NAMALWA (cell line): Measurements from ENCODE around the gene SRC.

Experiments
- DNase-seq: peaks from one replicate; pipeline ENCODE4 v3.0.0-alpha.2; 2015; ENCODE audit warnings: low spot score

The SRC gene

DNA sequence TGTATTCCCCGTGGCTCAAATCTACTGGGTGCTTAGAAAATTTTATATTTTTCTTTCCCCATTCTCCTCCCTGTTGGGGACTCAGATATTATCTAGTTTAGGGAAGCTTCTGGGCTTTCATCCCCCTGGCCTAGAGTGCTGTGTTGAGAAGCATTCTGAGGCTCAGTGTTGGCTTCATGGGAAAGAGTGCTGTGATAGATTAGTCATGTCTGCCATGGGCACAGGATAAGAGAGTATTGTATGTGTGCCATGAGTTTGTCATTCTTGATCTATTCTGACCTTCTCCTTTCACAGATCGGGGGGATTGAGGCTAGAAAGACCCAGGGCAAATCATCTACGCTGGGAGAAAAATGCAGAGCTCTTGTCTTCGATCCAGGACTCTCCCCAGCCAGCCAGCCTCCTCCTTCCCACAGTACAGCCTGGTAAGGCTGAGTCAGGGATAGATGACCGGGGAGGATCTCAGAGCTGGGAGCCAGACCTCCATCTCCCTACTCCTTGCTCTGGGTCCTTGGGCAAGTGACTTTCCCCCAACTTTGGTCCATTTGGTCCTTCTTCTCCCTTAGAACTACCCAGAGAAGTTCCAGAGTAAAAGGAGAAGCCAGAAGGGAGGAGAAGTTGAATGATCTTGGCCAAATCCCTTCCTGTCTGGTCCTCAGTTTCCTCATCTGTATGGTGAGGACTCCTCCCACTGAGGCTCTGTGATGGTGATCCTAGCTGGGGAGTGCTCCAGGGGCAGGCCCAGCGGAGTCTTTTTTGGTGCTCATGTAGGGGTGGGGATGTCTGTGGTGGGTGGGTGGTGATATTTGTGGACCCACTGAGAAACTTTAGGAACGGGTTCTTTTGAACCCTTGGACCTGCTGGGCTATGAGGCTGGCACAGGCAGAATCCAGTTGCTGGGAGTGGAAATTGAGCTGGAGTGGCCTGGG lies 5.0 kb downstream of the SRC start:
- no peak for DNase-seq

DNA sequence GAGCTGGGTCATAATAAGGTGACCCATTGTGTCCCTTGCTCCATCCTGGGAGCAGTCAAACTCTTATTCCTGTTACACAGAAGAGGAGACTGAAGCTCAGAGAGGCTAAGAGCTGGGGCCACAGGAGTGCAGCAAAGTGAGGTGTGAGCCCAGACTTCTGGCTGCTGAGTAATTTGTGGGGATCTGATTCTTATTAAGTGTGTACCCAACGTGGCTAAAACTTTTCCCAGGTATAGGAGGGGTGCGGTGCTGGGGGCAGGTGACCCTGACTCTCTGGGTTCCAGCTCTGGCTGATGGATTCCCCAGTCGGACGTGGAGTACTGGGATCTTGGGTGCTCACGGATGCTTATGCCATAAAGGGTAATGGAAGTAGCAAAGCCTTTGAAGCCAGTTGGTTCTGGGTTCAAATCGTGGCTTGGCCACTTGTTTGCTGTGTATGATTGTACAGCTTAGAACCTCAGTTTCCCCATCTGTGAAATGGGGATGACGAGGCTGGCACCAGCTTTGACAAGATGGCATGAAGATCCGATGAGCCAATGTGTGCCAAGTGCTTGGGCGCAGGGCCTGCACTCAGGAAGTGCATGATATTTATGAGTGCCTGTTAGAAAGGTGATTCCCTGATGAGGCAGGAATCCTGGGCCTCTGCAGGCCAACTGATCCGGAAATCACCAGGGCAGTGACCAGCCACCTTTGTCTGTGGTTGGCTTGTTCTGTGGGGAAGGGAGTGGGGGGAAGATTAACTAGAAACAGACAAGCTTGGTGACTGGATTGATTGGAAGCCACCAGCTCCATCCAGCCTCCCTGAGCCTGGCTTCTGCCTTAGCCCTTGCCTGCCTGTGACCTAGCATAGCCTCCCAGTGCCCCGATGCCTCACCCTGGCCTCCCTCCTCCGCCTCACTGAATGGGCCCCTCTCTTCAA lies 6.0 kb downstream of the SRC start:
- DNase-seq: no peak

DNA sequence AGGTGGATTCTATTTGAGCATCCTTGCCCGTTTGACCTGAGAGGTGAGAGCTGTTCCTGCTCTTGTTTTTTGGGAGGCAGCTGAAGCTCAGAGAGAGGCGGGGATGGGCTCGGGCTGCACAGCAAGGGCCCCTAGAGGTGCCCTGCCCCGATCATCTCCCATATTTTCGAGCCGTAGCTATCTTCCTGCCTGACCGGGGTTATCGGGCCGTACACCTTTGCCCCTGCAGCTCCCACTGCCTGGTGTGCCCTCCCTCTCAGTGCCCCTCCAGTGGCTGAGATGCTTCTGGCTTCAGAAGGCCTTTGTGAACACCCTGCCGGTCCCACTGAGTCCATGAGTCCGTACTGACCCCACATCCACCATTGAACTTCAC lies 6.7 kb downstream of the SRC start:
- no peak for DNase-seq

DNA sequence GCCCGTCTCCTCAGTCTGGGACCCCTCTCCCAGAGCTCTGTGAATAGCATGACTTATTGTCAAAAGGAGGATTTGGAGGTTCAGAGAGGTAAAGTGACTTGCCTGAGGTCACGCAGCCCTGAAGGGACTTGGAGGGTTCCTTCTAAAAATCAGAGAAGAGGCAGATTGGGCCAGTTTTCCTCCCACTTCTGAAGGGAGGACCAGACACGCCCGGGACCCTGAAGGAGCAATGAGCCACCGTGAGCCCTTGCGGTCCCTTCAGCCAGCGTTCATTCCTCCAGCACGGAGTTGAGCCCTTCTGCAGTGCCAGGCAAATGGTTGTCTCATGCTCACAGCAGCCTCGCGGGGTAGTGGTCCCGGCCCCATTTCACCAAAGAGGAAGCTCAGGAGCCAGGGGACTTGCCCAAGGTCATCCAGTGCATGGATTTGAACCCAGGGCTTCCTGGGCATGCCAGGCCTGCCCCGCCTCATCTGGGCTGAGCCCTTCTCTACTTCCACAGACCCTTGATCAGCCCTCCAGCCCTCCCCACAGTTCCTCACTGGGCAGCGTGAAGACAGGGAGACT lies 7.4 kb downstream of the SRC start:
- DNase-seq: no peak

DNA sequence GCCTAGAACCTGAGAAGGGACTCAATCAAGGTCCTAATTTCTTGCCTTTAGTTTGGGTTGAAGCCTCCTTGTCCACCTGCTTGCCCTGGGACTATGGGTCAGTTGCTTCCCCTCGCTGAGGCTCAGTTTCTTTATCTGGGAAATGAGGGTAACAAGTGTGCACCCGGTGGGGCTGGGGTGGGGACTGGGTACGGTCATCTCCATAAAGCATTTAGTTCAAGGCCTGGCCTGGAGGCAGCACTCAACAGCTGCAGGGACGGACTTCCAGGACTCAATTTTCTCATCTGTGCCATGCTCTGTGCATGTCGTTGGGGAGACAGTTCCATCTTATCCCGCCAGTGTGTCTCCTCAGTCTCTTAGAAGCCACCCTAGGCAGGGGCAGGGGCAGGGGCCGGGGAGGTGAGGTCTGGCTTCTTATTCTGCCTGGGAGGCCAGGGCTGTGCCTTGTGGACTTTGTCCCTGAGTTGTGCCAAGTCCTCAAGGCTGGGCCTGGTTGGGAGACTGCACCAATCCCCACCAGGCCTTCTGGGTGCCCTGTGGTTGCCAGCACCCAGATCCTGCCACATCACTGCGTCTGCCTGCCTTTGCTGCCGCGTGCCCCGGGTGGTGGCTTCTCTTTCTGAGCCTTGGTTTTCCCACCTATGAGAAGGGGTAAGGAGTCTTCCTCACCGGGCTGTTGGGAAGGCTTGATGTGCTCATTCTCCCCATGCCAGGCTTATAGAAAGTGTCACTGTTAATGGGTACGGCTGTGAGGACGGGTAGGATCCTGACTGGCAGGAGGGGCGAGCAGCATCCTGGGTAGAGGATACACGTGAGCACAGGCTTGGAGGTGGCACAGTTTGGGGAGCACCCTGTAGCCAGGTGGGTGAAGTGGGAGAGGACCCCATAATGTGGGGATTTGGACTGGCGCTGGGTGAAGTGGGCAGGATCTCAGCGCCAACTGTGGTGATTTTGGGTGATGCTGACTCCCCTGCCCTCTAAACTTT lies 8.6 kb downstream of the SRC start:
- DNase-seq: no peak

DNA sequence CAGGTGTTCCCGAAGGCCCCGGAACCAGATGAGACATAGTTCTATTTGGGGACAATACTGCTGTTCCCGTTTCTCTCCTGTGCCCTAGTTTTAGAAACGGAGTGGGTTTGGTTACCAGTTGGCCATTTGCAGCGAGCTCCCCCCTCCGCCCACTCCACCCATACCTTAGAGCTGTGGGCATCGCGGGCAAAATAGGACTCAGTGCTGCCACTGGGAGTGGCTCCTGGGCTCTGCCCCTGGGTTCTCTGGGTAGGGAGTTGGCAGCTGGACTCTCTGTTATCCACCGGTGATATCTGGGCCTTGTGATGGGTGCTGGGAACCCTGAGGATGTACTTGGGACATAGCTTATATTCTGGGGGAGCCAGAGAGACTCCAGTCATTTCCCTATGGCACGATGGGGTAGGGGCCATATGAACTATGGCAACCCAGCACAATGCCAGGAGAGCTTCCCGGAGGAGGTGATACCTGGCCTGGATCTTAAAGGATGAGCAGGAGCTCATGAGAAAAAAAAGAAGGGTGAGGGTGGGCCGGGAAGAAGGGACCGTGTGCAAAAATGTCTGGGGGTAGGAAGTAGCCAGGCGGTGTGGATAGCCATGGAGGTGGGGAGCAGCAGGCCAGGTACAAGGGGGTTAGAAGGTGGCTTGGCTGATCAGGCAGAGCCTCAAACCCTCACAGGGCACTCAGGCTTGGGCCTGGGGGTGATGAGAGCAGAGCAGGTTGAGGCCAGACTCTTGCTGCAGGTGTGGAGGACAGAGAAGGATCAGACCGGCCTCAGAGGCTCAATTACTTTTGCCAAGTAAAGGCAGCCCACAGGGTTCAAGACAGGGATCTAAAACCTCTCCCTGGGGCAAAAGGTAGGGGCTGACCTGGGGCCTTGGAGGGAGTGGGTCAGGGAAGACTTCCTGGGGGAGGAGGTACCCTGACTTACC lies 9.6 kb downstream of the SRC start:
- no peak for DNase-seq

DNA sequence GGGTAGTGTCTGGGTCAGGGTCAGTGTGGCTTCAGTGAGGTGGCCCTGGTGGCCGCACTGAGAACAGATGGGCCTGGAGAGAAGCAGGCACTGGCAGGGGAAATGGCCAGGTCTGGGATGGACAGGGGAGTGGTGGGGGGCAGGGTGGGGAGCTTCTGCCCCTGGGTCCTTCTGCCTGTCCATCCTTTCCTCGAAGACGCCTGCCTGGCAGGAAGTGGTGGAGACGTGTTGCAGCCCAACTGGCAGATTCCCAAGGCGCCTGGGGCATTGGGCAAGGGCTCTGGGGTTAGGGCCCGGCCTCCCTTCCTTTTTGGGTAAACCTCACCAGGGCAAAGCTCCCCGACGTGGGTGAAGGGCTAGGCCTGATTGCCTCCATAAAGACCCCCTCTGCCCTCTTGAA lies 10.4 kb downstream of the SRC start:
- DNase-seq: no peak

DNA sequence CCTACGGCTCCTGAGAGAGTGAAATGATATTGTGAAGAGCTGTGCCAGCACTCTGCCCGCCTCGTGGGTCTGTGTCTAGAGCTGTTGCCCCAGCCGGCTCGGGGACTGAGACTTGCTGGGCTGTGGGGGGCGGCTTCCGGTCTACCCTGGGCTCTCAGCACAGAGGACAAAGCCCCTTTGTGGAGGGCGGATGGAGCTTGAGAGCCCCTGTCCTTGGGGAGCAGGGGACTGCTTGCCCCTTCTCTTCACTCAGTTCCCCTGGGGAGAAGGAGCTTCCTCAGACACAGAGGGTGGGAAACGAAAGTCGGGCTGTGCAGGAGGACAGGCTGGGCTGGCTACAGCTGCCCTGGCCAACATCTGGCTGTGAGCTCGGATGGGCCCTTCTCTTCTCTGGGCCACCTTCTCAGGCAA lies 11.0 kb downstream of the SRC start:
- no peak for DNase-seq

DNA sequence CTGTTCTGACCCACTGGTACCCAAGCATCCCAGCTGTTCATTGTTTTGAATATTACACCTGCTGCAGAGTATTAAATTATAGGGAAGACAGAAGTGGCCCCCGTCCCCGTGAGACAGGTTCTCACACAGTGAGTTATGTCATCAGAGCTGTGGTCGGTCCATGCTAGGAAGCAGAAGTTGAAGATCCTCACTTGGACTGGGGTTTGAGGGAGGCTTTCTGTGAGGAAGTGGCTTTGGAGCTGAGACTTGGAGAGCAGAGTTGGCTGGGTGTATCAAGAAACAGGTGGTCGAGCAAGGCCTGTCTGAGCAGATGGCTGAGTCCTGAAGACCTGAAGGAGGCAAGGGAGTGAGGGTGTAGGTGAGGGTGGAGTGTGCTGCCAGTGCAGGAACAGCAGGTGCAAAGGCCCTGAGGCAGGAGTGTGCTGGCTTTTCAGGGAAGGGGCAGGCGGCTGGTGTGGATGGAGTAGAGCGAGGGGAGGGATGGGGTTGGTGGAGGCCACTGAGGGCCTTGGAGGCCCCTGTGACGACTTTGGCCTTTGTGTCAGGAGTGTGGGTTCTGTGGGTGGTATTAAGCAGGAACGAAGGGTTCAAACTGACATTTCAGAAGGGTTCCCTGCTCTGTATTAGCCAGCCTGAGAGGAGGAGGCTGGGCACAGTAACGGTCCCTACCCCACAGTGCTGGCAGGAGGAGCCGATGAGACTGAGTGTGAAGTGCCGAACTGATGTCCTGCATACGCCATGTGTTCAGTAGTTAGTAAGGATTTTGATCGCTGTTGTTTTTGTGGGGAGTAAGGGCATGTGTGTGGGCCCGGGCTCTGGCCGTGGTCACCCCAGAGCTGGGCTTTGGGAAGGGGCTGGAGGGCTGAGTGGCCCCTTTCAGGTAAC lies 11.8 kb downstream of the SRC start:
- no peak for DNase-seq

DNA sequence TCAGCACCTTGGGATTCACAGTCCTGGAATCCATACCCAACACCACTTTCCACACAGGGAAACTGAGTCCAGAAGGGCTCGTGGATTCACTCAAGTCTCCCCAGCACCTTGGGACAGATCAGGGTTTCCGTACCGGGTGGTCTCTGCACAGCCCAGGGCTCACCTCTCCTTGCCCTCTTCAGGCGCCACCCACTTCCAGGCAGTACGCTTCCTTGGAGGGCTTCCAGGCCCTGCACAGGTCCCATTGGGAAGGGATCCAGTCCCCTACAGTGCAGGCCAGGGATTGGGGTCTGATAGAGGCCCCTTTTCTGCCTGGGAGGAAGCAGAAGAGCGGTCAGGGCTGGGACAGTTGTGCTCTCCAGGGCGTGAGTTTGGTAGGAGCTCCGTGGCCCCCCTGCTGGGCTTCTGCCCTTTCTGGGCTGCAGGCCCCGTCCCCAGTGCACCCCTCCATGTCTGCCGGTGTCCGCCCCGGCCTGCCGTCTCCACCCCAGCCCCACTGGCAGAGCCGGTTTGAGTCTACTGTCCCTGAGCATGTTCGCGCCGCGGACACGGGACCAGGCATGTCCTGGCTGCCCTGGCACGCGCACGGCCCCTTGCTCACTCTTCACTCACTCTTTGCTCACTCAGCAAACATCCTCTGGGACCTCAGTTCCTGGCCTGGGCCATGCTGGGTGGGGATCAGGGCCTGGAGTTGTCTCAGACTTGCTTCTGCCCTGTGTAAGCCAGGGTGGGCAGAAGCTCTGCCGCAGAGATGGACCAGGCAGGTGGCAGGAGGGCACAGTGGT lies 12.6 kb downstream of the SRC start:
- DNase-seq: no peak

DNA sequence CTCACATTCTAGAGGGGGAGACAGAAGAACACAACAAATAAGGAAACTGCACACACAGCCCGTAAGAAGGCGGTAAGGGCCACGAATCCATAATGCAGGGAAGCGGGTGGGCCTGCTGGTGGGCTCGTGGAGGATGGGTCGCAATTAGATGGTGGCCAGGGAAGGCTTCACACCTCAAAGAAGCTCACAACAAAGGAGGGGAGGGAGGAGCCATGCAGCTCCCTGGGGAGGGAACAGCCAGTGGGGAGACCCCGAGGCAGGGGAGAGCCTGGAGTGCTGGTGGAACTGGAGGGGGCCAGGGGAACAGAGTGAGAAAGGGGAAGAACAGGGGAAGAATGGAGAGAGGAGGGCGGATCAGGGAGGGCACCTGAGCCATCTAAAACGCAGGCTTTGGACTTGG lies 13.4 kb downstream of the SRC start:
- no peak for DNase-seq

DNA sequence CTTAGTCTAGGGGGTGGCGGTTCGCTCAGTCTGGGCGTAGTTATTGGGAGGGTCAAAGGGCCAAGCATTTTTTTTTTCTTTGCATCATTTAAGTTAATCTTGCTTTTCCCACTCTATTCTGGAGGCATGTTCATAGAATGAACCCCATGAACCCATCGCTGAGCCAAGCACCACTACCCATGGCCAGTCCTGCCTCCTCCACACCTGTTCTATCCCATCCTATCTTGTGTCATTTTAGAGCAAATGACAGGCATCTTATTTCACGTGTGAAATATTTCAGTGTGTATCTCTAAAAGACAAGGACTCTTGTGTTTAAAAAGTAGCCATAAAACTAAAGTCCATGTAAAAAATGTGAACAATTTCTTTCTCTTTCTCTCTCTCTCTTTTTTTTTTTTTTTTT lies 13.9 kb downstream of the SRC start:
- DNase-seq: no peak

DNA sequence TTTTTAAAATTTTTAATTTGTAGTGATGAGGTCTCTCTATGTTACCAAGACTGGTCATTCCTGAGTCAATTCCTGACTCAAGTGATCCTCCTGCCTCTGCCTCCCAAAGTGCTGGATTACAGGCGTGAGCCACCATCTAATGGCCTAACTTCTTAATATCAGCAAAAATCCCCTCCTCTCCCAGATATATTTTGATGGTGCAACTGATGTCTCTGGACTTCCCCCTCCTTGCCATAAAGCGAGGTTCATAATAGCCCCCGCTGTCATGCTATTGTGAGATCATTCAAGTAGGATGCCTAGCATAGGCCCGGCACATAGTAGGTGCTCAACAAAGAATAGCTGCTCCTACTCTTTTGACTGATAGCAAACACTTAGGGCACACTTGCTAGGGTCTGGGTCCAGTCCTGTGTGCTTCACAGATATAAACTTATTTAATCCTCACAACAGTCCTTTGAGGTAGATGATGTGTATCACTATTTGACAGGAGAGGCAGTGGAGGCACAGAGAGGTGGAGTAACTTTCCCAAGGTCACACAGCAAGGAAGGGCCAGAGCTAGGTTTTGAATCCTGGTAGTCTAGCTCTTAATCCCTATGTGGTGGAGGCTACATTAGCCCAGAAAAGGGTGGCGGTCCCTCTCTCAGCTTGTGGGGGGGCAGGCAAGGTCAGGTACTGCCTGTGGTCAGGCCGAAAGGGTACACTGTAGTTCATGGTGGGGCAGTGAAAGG lies 14.6 kb downstream of the SRC start:
- DNase-seq: no peak

DNA sequence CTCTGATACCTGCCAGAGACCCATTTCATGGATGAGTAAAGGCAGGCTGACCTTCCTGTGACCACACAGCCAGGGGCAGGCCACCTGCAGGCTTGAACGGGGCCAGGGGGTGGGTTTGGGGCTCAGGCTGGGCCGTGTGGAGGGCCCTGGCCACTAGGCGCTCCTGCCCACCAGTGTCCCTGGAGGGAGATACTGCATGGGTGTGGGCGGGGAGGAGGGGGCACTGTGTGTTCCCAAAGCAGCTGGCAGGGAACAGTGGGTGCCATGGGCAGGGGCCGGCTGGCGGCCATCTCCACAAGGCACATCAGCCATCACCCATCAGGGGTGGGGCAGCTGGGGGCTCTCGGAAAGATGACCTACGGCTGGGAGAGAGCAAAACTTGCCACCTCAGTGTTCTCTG lies 15.4 kb downstream of the SRC start:
- no peak for DNase-seq

DNA sequence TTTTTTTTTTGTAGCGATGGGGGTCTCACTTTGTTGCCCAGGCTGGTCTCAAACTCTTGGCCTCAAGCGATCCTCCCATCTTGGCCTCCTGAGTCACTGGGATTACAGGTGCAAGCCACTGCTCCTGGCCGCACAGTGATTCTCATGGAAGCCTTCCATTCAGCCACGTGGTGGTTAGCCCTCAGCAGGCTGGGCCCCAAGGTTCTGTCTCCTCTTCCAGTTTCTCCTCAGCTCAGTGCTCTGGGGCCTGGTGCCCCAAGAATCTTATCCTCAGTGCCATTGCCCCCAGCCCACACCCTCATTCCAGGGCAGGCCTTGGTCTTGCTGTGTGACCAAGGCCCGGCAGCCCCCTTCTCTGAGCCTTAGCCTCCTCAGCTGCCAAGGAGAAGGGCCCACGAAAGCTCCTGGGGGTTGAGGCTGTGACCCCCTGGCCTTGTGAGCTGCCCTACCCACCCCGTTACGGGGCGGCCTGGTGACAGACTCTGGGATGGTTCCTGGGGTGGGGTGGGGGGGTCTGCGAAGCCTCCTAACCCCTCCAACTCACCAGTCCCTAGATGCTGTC lies 16.4 kb downstream of the SRC start:
- DNase-seq: no peak

DNA sequence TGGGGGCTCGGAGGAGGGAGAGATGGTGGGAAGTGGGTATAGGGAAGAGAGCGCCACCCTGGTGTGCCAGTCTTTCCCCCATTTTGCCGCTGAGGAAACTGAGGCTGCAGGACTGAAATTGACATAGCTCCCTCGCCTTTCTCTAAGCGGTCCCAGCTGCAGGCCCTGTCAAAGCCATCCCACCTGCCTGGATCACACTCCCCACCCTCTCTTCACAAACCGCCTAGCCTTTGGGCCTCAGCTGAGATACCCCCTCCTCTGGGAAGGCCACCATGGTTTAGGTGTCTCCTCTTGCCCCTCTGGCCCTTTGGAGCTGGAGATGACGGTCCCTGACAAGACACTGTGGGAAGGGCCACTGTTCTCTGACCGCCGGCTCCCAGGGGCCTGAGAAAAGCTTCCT lies 16.9 kb downstream of the SRC start:
- no peak for DNase-seq

DNA sequence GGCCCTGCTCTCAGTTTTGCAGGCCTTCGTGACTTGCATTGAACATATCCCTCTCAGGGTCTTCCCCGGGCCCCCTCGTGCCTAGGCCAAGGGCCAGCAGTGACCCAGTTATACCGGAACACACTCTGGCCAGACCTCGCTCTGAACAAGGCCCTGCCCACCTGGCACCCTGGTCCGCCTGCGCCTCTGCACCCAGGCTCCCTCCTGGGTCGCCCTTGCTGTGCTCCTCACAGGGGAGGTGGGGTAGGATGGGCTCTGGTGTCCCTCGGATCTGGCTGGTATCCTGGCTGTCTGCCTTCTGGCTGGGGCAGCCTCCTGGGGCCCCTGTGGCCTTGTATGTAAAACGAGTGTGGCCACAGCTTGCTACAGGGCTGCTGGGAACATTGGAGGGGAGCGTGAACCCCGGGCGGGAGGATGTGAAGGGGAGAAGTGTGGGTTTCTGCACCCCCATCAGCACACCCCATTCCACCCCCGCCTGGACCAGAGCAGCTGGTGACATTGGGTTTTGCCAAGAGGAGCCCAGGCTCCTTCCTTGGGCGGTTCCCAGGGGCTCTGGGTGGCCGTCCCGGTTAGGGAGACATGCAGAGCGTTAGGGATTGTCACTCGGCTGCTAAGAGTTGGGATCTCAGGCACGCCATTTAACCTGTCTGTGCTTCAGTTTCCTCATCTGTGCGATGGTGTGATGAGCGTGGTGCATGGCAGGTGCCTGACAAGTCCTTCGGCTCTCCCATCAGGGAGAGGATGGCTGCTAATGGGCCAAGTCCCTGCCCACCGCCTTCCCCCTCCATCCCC lies 17.5 kb downstream of the SRC start:
- no peak for DNase-seq
